CD4-positive, alpha-beta T cell (primary cell): ENCODE results near the gene NOS1. TPM values are rescaled to one million over a fixed set of nuclear protein-coding genes. Genes with fewer than 3 reads are reported as not detected.

ENCODE experiments used
- ATAC-seq: fragments of 200-7000 bp; cut with Tn5 transposase; one replicate; pipeline ENCODE4 v1.10.0; 2022; ENCODE audit warnings: mild to moderate bottlenecking; ENCODE audit not compliant: poor library complexity
- CTCF ChIA-PET: fragments of 350-600 bp; sonication (Branson Sonifier 250); formaldehyde crosslinking; loops from one replicate; lab custom pipeline; 2021; ENCODE audit warnings: antibody characterized with exemption, inconsistent platforms; lab: Charles Lee
- POLR2A ChIA-PET: fragments of 350-600 bp; sonication (Branson Sonifier 250); formaldehyde crosslinking; loops from one replicate; lab custom pipeline; 2021; ENCODE audit warnings: antibody characterized with exemption, inconsistent platforms; lab: Charles Lee
- DNase-seq, 14 experiments: peaks; one replicate each; pipeline ENCODE4 v3.0.0-alpha.2; 2013 to 2020; ENCODE audit warnings: mixed read lengths in 2 of 14
- H3K27ac ChIP-seq, 2 donors: one replicate each; pipeline versions ENCODE4 v1.5.1 to v1.7.0; 2013; ENCODE audit warnings: low read length in 2 of 2, low read depth in 1 of 2, mild to moderate bottlenecking in 1 of 2
- H3K27me3 ChIP-seq, 2 experiments: 1 replicate in 1 of 2; 2 replicates in 1 of 2; pipeline versions ENCODE4 v1.6.1 to v1.7.0; 2013; ENCODE audit warnings: low read length in 2 of 2, control low read depth in 1 of 2, mild to moderate bottlenecking in 1 of 2, moderate library complexity in 1 of 2; ENCODE audit not compliant: insufficient read depth in 2 of 2, control insufficient read depth in 1 of 2
- H3K36me3 ChIP-seq: one replicate; pipeline ENCODE4 v1.6.1; 2013; ENCODE audit warnings: low read length, control low read depth; ENCODE audit not compliant: insufficient read depth
- H3K4me1 ChIP-seq: one replicate; pipeline ENCODE4 v1.6.1; 2013; ENCODE audit warnings: low read length, control low read depth; ENCODE audit not compliant: insufficient read depth
- H3K4me3 ChIP-seq: one replicate; pipeline ENCODE4 v1.5.1; 2013; ENCODE audit warnings: mild to moderate bottlenecking, low read length, moderate library complexity
- H3K9me3 ChIP-seq, 2 experiments: 1 replicate in 1 of 2; 2 replicates in 1 of 2; pipeline versions ENCODE4 v1.6.1 to v1.7.0; 2013; ENCODE audit warnings: low read length in 2 of 2, mild to moderate bottlenecking in 2 of 2, control low read depth in 1 of 2, moderate library complexity in 1 of 2; ENCODE audit not compliant: control insufficient read depth in 1 of 2, insufficient read depth in 1 of 2
- H3K27ac Mint-ChIP-seq: one replicate; pipeline ENCODE4 v1.8.0; 2020; ENCODE audit warnings: mixed read lengths
- H3K27me3 Mint-ChIP-seq: one replicate; pipeline ENCODE4 v1.8.0; 2021; ENCODE audit warnings: mixed read lengths
- H3K36me3 Mint-ChIP-seq: one replicate; pipeline ENCODE4 v1.8.0; 2021; ENCODE audit warnings: low read depth, mixed read lengths
- H3K4me1 Mint-ChIP-seq: one replicate; pipeline ENCODE4 v1.8.0; 2021; ENCODE audit warnings: low read depth, mixed read lengths
- H3K4me3 Mint-ChIP-seq: one replicate; pipeline ENCODE4 v1.8.0; 2020; ENCODE audit warnings: mild to moderate bottlenecking, mixed read lengths
- H3K9me3 Mint-ChIP-seq: one replicate; pipeline ENCODE4 v1.8.0; 2020; ENCODE audit warnings: mixed read lengths
- intact Hi-C, 2 experiments: fragments of 100-400 bp; cut with DNase I in 1 of 2; cut with micrococcal nuclease in 1 of 2; formaldehyde crosslinking; loops; one replicate each; pipeline versions ENCODE4 v1.15.1 to v1.9.0; 2023 to 2025; cut with DNase I, micrococcal nuclease
- total RNA-seq, 174 experiments: library from RNA in 2 of 174; stranded (reverse) in 2 of 174; gene quantifications; one replicate each; pipeline ENCODE4 v1.2.3 and lab custom pipeline; 2021 to 2026
- TF ChIP-seq, protein P1 (sequence below): fragments of 200-600 bp; IDR thresholded peaks from one replicate; pipeline ENCODE4 v1.8.0; 2022; ENCODE audit warnings: antibody characterized with exemption, mild to moderate bottlenecking

Gene NOS1
- total RNA-seq, 2 experiments from 2014 or later: not detected

DNA sequence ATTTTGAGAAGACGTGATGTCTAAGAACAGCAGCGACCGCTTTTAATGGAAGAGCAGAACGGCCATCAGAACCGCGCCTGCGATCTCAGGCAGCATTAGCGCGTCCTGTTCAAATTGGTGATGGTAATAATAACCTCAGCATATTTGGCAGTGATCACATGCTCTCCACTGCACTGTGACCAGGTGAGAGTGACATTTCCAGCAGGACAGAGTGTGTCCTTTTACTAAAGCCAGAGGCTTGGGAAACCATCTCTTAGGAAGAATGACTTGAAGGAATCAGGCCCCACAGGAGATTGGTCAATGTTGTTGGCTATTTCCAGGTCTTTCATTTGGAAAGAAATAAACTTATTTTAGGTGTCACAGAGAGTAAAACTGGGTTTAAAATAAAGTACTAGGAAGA lies 119.7 kb downstream of the NOS1 start:
- no peak for ATAC-seq
- peaks cover 7% of the 10 kb centered on the region for H3K27me3 Mint-ChIP-seq
- intact Hi-C loops: no loop called here
- ChIA-PET CTCF (no interaction called here), POLR2A (no interaction called here)
- no peak overlapping the region for H3K27ac ChIP-seq
- no peaks in the 10 kb centered on the region for H3K4me1 Mint-ChIP-seq
- no peak overlapping the region for H3K4me3 Mint-ChIP-seq
- no peaks in the 10 kb centered on the region for H3K9me3 ChIP-seq
- no peak overlapping the region for H3K4me3 ChIP-seq
- H3K36me3 Mint-ChIP-seq: no peaks in the 10 kb centered on the region
- no peak overlapping the region for H3K27ac Mint-ChIP-seq
- no peaks in the 10 kb centered on the region for H3K9me3 Mint-ChIP-seq
- H3K27me3 ChIP-seq: peaks cover 0 to 2% of the 10 kb centered on the region in 2 experiments
- no peaks in the 10 kb centered on the region for H3K36me3 ChIP-seq
- no peak for DNase-seq
- TF ChIP-seq, protein P1, sequence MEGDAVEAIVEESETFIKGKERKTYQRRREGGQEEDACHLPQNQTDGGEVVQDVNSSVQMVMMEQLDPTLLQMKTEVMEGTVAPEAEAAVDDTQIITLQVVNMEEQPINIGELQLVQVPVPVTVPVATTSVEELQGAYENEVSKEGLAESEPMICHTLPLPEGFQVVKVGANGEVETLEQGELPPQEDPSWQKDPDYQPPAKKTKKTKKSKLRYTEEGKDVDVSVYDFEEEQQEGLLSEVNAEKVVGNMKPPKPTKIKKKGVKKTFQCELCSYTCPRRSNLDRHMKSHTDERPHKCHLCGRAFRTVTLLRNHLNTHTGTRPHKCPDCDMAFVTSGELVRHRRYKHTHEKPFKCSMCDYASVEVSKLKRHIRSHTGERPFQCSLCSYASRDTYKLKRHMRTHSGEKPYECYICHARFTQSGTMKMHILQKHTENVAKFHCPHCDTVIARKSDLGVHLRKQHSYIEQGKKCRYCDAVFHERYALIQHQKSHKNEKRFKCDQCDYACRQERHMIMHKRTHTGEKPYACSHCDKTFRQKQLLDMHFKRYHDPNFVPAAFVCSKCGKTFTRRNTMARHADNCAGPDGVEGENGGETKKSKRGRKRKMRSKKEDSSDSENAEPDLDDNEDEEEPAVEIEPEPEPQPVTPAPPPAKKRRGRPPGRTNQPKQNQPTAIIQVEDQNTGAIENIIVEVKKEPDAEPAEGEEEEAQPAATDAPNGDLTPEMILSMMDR: no peak
- no peaks in the 10 kb centered on the region for H3K4me1 ChIP-seq

DNA sequence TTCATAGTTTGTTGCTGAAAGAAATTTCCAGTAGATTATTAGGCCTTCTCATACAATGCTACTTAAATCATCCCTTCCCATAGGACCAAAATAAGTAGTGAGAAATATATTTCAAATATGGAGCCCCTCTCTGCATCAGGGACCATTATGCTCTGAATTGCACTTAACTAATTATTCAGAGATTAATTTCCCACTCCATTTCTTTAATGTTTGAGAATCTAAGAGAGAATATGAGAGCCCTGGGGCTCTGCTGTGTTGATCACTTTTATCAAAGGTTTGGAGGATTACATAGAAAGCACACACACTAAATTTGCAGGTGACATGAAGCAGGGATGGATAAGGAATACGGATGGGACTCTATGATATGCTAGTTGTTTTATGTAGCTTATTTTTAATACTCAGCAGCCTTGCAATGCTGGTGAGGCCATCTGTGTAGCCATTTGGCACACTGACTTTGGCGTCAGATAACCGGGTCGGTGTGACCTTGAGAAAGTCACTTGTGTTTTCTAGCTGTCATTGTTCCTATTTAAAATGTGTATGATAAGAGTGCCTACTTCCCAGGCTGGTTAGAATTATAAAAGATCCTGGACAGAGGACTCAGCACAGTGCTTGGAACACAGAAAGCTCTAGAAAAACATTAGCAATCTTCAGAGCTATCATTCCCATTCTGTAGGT lies 121.2 kb downstream of the NOS1 start:
- H3K4me3 ChIP-seq: no peak overlapping the region
- H3K27ac ChIP-seq: no peak overlapping the region
- POLR2A ChIA-PET: no interaction called here
- H3K36me3 ChIP-seq: no peaks in the 10 kb centered on the region
- Mint-ChIP-seq H3K4me1 (no peaks in the 10 kb centered on the region), H3K4me3 (no peak overlapping the region), H3K36me3 (no peaks in the 10 kb centered on the region), H3K27ac (no peak overlapping the region), H3K9me3 (no peaks in the 10 kb centered on the region), H3K27me3 (peaks cover 18% of the 10 kb centered on the region)
- H3K9me3 ChIP-seq: no peaks in the 10 kb centered on the region
- DNase-seq (no peak), ATAC-seq (no peak)
- intact Hi-C loops: no loop called here
- H3K27me3 ChIP-seq: peaks cover 0 to 12% of the 10 kb centered on the region in 2 experiments
- CTCF ChIA-PET: interaction anchor here (0.6 kb wide), 1 partner anchor 695 kb away, joined by 4 read pairs; no protein-coding TSS in a partner anchor
- peaks cover 5% of the 10 kb centered on the region for H3K4me1 ChIP-seq
- TF ChIP-seq, protein P1: no peak

DNA sequence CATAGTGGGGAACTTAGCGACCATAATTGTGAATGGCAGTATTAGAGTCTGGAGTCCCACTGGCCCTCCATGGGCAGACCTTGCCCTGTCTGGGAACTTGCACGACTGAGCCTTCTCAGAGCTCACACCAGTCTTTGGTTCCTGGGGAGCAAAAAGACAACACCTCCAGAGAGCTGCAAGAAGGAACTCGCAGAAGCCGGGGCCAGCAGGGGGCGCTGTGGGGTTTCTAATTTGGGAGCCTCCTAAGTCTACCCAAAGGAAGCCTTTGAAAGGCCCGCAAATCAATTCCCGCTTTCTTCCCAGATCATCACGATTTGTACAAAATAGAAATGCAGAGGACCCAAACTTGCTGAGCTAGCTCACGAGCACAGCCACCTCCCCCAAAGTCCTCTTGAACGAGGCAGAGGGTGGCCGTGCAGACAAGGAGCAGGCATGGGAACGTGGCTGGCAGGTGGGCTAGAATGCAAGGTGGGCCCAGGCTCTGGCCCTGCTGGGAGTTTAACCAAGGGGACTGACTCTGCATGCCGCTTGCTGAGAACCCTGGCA lies 124.9 kb downstream of the NOS1 start:
- no peak overlapping the region for H3K4me3 ChIP-seq
- H3K36me3 Mint-ChIP-seq: no peaks in the 10 kb centered on the region
- H3K27me3 ChIP-seq: peaks cover 2 to 22% of the 10 kb centered on the region in 2 experiments
- ATAC-seq: no peak
- H3K4me1 ChIP-seq: peaks cover 5% of the 10 kb centered on the region
- H3K4me1 Mint-ChIP-seq: no peaks in the 10 kb centered on the region
- POLR2A ChIA-PET: no interaction called here
- H3K27ac Mint-ChIP-seq: no peak overlapping the region
- no peaks in the 10 kb centered on the region for H3K36me3 ChIP-seq
- no peaks in the 10 kb centered on the region for H3K9me3 Mint-ChIP-seq
- TF ChIP-seq, protein P1: peak; percentile 65
- H3K9me3 ChIP-seq: no peaks in the 10 kb centered on the region
- intact Hi-C loops: loop anchor here (1.0 to 2.0 kb wide), 2 partner anchors 600 to 601 kb away; no protein-coding TSS in a partner anchor
- CTCF ChIA-PET: no interaction called here
- peak; percentile 51 to 81 (median 62) for DNase-seq
- no peak overlapping the region for H3K4me3 Mint-ChIP-seq
- H3K27ac ChIP-seq: no peak overlapping the region
- peaks cover 36% of the 10 kb centered on the region for H3K27me3 Mint-ChIP-seq
